HL-60 (cell line): Measurements from ENCODE around the gene ZC3H10.

Experiments
- DNase-seq, 2 experiments: peaks; one replicate each; pipeline ENCODE4 v3.0.0-alpha.2; 2010 to 2020; ENCODE audit warnings: low read depth in 1 of 2, low spot score in 1 of 2
- H3K27ac ChIP-seq: fragments of 250-450 bp; sonication (Bioruptor Pico); replicated peaks from 2 replicates; pipeline ENCODE4 v1.5.1; 2020; ENCODE audit warnings: mild to moderate bottlenecking, moderate library complexity
- H3K27me3 ChIP-seq: fragments of 250-450 bp; sonication (Bioruptor Pico); 2 replicates; pipeline ENCODE4 v1.5.1; 2021; ENCODE audit warnings: mild to moderate bottlenecking, moderate library complexity; ENCODE audit not compliant: insufficient read depth, poor library complexity, severe bottlenecking
- H3K4me3 ChIP-seq: replicated peaks from 2 replicates; pipeline ENCODE4 v1.5.1; 2011; ENCODE audit warnings: mild to moderate bottlenecking, control low read depth, low read length; ENCODE audit not compliant: insufficient read depth
- GABPA ChIP-seq: IDR thresholded peaks from 2 replicates; pipeline ENCODE4 v1.6.1; 2012; ENCODE audit warnings: low read depth
- POLR2AphosphoS5 ChIP-seq: IDR thresholded peaks from 2 replicates; pipeline ENCODE4 v1.6.1; 2012; ENCODE audit warnings: low read depth
- SPI1 ChIP-seq: IDR thresholded peaks from 2 replicates; pipeline ENCODE4 v1.6.1; 2012; ENCODE audit warnings: low read depth, mild to moderate bottlenecking, borderline replicate concordance
- TF ChIP-seq, protein P1 (sequence below): IDR thresholded peaks from one replicate; pipeline ENCODE4 v1.5.1; 2011; ENCODE audit warnings: low read length, control low read depth, inconsistent platforms; ENCODE audit not compliant: insufficient read depth
- TF ChIP-seq, protein P2 (sequence below): IDR thresholded peaks from 2 replicates; pipeline ENCODE4 v1.6.1; 2012; ENCODE audit warnings: low read depth; ENCODE audit not compliant: insufficient replicate concordance

The ZC3H10 gene

DNA sequence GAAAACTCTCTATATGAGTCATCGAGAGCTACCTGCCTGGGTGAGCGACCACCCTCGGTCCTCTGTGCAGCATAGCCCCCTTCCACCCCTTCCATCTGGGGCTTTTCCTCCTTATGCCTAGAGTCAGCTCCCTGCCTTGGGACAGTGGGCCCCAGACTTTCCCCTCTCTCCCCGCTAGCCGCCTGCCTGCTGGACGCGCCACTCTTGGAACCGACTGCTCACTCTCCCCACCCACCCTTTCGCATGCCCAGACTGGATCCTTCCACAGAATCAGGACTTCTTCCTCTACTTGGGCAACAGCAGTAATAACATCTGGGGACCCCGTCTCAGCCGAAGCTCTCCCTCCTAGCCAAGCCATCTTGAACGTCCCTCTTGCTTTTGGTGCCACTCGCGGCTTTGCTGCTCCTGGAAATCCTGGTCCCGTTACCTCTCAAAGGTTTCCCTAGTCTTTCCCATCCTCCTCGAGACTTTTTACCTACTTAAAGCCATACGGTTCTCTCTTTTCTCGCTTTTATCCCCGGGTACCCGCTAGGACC is 10.7 kb downstream of the ZC3H10 start:
- Histone ChIP-seq H3K4me3 (peak overlapping the region; percentile 83), H3K27me3 (no peaks in the 10 kb centered on the region), H3K27ac (peak overlapping the region; percentile 80)
- DNase-seq, result peak in 1 of 2 experiments; percentile 14
- TF ChIP-seq, protein P1, sequence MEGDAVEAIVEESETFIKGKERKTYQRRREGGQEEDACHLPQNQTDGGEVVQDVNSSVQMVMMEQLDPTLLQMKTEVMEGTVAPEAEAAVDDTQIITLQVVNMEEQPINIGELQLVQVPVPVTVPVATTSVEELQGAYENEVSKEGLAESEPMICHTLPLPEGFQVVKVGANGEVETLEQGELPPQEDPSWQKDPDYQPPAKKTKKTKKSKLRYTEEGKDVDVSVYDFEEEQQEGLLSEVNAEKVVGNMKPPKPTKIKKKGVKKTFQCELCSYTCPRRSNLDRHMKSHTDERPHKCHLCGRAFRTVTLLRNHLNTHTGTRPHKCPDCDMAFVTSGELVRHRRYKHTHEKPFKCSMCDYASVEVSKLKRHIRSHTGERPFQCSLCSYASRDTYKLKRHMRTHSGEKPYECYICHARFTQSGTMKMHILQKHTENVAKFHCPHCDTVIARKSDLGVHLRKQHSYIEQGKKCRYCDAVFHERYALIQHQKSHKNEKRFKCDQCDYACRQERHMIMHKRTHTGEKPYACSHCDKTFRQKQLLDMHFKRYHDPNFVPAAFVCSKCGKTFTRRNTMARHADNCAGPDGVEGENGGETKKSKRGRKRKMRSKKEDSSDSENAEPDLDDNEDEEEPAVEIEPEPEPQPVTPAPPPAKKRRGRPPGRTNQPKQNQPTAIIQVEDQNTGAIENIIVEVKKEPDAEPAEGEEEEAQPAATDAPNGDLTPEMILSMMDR, result no peak
- TF ChIP-seq GABPA, result no peak
- TF ChIP-seq POLR2AphosphoS5, result no peak
- TF ChIP-seq SPI1, result no peak
- TF ChIP-seq, protein P2, sequence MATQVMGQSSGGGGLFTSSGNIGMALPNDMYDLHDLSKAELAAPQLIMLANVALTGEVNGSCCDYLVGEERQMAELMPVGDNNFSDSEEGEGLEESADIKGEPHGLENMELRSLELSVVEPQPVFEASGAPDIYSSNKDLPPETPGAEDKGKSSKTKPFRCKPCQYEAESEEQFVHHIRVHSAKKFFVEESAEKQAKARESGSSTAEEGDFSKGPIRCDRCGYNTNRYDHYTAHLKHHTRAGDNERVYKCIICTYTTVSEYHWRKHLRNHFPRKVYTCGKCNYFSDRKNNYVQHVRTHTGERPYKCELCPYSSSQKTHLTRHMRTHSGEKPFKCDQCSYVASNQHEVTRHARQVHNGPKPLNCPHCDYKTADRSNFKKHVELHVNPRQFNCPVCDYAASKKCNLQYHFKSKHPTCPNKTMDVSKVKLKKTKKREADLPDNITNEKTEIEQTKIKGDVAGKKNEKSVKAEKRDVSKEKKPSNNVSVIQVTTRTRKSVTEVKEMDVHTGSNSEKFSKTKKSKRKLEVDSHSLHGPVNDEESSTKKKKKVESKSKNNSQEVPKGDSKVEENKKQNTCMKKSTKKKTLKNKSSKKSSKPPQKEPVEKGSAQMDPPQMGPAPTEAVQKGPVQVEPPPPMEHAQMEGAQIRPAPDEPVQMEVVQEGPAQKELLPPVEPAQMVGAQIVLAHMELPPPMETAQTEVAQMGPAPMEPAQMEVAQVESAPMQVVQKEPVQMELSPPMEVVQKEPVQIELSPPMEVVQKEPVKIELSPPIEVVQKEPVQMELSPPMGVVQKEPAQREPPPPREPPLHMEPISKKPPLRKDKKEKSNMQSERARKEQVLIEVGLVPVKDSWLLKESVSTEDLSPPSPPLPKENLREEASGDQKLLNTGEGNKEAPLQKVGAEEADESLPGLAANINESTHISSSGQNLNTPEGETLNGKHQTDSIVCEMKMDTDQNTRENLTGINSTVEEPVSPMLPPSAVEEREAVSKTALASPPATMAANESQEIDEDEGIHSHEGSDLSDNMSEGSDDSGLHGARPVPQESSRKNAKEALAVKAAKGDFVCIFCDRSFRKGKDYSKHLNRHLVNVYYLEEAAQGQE, result no peak

- Histone ChIP-seq H3K27me3 (no peaks in the 10 kb centered on the region), H3K27ac (peak overlapping the region; percentile 80), H3K4me3 (peak overlapping the region; percentile 83)
- DNase-seq, result peak; percentile 69 to 83
- TF ChIP-seq SPI1 (no peak), POLR2AphosphoS5 (peak; percentile 74; the same call in 1 of the 2 replicates)
Observed at GRCh38 chr12:56129206-56129941, 11.3 kb downstream of the ZC3H10 start.

- TF ChIP-seq GABPA (no peak), POLR2AphosphoS5 (no peak), SPI1 (no peak)
- TF ChIP-seq, protein P2, result no peak
- TF ChIP-seq, protein P1, result no peak
- H3K27me3 ChIP-seq, result no peaks in the 10 kb centered on the region
- peak overlapping the region; percentile 80 for H3K27ac ChIP-seq
- DNase-seq, result no peak
- H3K4me3 ChIP-seq, result peak overlapping the region; percentile 83
Observed at GRCh38 chr12:56129942-56130495, 12.0 kb downstream of the ZC3H10 start.

- no peak for DNase-seq
- H3K4me3 ChIP-seq, result no peak overlapping the region
- no peak overlapping the region for H3K27ac ChIP-seq
- H3K27me3 ChIP-seq, result no peaks in the 10 kb centered on the region
- TF ChIP-seq, protein P2, result no peak
- TF ChIP-seq GABPA (no peak), POLR2AphosphoS5 (no peak), SPI1 (no peak)
- TF ChIP-seq, protein P1, result no peak
Observed at GRCh38 chr12:56130876-56131275, 12.8 kb downstream of the ZC3H10 start.
